Measurements from ENCODE around the gene TXNDC2.

GRCh38 chr18:9916808-9917207, 31.0 kb downstream of the TXNDC2 start:
- no peak for TF ChIP-seq CTCF (IDR thresholded peaks at IDR 0.05; ENCODE audit: low read length)
- TF ChIP-seq EZH2phosphoT487 (IDR thresholded peaks at IDR 0.05; ENCODE audit: low read length) = no peak
- TF ChIP-seq EZH2 (optimal IDR thresholded peaks at IDR 0.05; ENCODE audit: low read depth, low read length) = no peak
